GM21367 (cell line): ENCODE measurements around the gene SF3A2.

Experiments used
- ATAC-seq: cut with Tn5 transposase; IDR thresholded peaks from one replicate; pipeline ENCODE4 v1.9.1; 2021; ENCODE audit not compliant: unreplicated experiment

Gene SF3A2

GRCh38 chr19:2207008-2207407 lies 29.6 kb upstream of the SF3A2 start:
- ATAC-seq, result no peak

GRCh38 chr19:2207991-2208860 lies 28.4 kb upstream of the SF3A2 start:
- no peak for ATAC-seq

DNA sequence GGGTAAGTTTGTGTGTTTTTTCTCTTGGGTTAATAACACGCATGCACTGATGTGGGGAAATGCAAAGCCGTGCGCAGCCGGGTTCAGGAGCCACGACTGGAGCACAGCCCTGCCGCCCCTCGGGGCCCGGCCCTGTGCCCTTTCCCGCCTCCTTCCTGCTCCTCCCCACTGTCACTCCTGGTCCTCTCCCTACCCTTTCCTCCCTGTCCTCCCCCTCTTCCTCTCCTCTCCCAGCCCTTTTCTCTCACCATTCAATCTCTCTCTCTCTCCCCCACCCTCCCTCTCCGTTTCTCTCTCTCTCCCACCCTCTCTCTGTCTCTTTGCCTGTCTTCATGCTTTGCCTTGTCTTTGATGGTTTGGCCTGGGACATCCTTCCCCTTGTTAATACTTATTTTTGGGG lies 27.6 kb upstream of the SF3A2 start:
- no peak for ATAC-seq

- no peak for ATAC-seq
Measured at GRCh38 chr19:2209408-2209807, 27.2 kb upstream of the SF3A2 start.

- no peak for ATAC-seq
Measured at GRCh38 chr19:2210206-2210605, 26.4 kb upstream of the SF3A2 start.

GRCh38 chr19:2210987-2211740 lies 25.5 kb upstream of the SF3A2 start:
- ATAC-seq, result no peak

- ATAC-seq, result no peak
Measured at GRCh38 chr19:2212861-2213711, 23.5 kb upstream of the SF3A2 start.

DNA sequence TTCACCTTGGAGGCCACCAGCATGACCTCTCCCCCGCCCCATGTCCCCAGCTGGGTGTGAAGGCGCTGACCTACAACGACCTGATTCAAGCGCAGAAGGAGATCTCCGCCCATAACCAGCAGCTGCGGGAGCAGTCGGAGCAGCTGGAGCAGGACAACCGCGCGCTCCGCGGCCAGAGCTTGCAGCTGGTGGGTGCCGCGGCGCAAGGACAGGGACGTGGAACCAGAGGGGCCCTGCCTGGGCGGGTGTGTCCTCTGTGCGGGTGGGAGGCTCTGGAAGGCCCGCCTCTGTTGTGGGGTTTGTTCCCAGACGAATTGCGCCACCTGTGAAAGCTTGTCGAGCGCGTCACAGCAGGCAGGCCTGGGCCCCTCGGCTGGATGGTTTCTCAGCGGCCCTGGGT lies 22.8 kb upstream of the SF3A2 start:
- no peak for ATAC-seq

GRCh38 chr19:2214251-2214650 lies 22.4 kb upstream of the SF3A2 start:
- ATAC-seq, result no peak

- no peak for ATAC-seq
Measured at GRCh38 chr19:2215281-2215751, 21.3 kb upstream of the SF3A2 start.

DNA sequence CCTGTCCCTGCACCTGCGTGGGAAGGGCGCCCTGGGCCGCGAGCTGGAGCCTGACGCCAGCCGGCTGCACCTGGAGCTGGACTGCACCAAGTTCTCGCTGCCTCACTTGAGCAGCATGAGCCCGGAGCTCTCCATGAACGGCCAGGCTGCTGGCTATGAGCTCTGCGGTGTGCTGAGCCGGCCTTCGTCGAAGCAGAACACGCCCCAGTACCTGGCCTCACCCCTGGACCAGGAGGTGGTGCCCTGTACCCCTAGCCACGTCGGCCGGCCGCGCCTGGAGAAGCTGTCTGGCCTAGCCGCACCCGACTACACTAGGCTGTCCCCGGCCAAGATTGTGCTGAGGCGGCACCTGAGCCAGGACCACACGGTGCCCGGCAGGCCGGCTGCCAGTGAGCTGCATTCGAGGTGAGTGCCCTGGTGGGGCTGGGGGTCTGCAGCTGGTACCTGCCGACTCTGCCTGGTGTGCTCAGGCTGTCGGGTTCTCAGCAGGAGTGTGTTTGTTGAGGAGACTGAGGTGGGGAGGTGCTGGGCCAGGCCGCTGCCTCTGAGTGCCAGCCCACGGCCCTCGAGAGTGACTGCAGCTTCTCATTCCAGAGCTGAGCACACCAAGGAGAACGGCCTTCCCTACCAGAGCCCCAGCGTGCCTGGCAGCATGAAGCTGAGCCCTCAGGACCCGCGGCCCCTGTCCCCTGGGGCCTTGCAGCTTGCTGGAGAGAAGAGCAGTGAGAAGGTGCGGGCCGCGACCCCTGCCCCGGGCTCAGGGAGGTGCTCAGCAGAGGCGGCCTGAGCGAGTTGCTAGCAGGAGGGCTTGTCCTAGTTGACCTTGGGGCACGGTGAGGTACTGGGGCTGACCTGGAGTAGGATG lies 20.0 kb upstream of the SF3A2 start:
- no peak for ATAC-seq

DNA sequence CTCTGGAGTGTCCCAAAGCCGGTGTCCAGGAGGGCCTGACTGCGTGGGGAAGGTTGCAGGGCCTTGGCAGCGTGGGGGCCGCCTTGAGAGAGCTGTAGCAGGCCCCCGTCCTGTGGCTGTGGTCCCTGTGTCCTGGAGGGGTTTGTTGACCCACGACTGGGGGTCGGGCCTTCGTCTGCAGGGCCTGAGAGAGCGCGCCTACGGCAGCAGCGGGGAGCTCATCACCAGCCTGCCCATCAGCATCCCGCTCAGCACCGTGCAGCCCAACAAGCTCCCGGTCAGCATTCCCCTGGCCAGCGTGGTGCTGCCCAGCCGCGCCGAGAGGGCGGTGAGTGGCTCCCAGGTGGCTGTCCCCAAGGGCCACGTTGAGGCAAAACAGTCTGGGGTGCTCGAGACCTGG lies 19.0 kb upstream of the SF3A2 start:
- no peak for ATAC-seq

DNA sequence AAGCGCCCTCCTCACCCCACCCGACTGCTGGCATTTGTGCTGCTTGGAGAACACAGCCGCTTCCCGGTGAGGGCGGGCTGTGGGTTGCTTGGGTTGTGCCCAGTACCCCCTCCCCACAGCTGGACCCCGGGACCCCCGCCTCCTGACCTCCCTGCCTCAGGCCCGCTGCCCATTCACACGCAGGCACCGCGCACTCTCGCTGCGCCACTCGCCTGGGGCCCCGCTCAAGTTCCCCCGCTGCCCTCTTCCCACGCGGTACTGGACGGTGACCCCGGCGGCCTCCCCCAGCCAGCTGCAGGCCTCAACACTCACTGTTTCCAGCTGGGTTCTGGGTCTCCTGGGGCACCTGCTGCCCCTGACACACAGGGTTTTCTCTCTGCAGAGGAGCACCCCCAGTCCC lies 16.9 kb upstream of the SF3A2 start:
- no peak for ATAC-seq

DNA sequence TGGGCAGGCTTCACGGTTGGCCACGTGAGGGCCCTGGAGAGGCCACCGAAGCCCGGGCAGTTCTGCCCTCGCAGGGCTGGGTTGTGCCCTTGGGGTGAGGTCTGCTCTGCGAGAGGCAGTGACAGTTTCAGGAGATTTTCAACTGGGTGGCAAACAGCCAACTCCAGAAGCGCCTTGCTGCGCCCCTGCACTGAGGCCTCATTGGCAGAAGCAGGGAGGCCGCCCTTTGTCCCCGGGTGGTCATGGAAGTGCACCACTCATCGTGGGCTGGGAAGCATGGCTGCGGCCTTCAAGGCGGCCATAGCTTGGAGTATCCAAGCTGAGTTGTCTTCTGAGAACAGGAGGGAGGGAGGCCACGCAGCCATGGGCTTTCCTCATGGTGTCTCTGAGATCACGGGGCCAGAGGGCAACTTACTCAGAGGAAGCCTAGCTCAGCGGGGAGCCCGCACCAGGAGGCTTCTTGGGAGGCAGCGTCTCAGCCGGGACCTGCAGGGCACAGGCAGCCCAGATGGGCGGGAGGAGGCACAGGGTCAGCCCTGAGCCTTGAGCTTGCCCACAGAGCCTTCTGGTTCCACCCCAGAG lies 15.3 kb upstream of the SF3A2 start:
- ATAC-seq, result no peak

DNA sequence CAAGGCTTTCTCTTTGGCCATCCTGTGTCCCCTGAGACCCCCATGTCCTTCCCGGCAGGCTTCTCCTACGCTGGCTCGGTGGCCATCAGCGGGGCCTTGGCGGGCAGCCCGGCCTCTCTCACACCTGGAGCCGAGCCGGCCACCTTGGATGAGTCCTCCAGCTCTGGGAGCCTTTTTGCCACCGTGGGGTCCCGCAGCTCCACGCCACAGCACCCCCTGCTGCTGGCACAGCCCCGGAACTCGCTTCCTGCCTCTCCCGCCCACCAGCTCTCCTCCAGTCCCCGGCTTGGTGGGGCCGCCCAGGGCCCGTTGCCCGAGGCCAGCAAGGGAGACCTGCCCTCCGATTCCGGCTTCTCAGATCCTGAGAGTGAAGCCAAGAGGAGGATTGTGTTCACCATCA lies 14.7 kb upstream of the SF3A2 start:
- ATAC-seq, result no peak

GRCh38 chr19:2223391-2223790 lies 13.2 kb upstream of the SF3A2 start:
- ATAC-seq, result no peak

DNA sequence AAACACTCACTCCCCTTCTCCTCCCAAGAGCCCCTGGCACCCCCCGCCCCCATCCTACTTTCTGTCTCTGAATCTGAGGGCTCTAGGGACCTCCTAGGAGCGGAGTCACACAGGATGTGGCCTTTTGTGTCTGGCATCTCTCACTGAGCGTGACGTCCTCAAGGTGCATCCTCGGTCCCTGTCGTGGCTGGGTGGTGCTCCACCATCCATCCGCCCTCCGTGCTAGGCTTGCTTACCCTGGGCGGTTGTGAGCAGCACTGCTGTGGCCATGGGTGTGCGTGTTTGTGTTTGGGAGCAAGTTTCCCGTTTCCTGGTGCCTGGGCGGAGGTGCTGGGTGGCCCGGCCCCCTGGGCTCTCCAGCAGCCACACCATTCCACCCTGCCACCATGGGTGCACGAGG lies 12.7 kb upstream of the SF3A2 start:
- ATAC-seq, result no peak

- ATAC-seq, result no peak
Measured at GRCh38 chr19:2224754-2225349, 11.8 kb upstream of the SF3A2 start.

DNA sequence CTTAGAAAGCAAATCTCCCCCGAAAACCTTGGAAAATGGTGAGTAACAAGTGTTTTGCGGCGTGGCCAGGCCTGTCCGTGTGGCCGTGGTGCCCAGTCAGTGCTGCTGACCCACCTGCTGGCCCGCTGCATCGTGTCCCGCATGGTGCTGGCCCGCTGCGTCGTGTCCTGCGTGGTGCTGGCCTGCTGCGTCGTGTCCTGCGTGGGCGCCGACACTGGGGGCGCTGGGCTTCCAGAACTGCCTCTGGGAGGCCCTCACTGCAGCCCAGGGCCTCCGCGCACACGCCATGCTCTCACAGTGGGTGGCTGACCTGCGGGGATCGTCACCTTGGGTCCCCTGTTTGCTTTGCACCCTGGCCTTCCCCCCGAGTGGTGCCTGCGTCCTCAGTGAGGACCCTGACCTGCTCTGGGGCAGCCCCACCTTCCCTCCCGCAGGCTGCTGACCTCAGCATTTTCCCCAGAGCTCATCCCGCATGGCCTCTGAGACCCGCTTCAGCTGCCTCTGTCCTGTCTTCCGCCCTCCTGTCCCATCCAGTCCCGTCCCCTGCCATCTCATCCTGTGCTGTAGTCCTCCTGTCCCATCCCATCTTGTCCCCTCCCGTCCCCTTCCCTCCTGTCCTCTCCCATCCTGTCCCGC lies 11.1 kb upstream of the SF3A2 start:
- no peak for ATAC-seq
